Activated CD4-positive, alpha-beta T cell treated with anti-CD3 and anti-CD28 coated beads, Interleukin-2, amount 50 U/mL, for 4 hours (primary cell): ENCODE results near the gene FILIP1L.

Experiments used
- DNase-seq, 2 experiments: peaks; one replicate each; pipeline ENCODE4 v3.0.0-alpha.2; 2020

Gene FILIP1L

DNA sequence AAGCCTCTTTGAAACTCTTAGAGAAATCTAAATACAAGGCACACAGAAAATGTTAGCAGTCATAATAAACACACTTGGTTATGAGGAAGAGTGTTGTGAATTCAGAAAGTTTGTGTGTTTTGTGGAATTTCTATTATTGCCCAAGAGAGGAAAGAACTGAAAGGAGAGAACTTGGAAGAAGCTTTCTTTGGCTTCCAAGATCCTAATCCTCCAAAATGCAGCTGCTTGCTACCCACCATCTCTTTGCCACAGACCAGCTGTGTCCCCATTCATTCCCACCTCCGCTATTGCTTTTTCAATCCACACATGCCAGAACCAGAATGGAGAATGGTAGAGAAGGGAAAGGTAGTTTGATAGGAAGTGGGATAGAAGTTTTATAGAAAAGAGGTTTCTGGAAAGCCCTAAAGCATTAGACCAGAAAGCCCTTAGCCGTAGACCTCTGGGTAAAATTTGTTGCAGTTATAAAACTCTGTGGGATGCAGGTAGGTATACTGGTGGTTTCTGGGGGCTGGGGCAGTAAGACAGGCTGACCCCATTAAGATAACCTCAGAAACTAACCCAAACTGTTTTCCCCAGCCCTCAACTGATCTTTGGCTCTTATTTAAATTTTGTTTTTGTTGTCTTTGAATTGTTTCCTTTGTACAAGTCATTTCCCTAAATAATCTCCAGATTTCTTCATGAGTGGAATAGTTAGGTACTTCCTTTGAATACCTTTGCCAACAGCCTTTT, 108.5 kb downstream of the FILIP1L start:
- DNase-seq = no peak

DNA sequence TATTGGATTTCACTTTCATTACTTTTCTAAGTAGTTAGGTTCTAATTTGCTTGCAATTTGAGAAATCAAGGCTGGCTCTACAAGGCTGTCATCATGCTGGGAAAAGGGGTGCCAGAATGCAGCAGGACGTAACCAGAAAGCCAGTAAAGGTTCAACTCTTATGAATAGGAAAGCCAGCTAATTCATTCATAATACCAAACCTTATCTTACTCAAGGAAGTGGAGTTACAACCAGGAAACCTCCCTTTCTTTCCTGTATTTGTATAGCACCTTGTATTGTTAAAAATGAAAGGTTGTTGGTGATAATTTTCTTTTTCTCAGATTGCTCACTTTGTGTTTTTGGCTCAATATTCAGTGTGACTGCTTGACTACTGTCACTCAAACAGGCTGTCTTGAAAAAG, 109.4 kb downstream of the FILIP1L start:
- no peak for DNase-seq

DNA sequence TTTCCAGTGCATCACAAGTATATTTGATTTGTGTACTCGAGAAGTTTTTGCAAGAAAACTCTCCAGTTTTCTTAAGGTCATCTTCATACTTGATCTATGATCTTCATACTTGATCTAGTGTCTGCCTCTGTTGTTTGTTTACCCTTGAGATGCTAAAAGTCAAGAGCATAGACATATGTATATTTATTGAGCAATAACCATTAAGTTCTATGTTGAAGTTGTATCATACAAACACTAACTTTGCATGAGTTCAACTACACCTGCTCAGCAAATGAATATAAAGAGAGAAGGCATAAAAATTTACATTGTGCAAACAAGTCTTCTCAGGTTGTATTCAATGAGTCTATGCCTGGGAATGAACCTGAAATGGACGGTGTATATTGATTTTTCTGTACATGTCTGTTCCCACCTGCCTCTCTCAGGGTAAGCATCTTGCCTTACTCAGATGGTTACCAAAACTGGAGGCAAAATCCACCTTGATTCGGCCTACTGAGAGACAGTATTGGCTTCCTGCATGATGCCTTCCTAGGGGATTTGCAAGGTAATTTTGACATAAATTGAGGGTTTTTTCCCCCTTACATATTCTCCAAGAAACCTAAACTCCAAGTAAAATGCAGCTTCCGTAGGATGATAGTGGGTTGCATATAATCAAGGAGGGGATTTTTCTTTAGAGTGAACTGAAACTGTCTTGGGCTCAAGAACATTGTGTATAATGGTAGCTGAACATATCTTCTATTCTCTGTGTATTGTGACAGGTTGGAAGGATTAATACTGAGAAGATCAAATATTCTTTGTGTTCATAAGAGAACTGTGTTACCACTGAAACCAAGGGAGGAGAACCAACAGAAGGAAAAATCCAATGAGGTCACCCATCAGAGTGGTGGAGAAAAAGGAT, 110.4 kb downstream of the FILIP1L start:
- DNase-seq = no peak

DNA sequence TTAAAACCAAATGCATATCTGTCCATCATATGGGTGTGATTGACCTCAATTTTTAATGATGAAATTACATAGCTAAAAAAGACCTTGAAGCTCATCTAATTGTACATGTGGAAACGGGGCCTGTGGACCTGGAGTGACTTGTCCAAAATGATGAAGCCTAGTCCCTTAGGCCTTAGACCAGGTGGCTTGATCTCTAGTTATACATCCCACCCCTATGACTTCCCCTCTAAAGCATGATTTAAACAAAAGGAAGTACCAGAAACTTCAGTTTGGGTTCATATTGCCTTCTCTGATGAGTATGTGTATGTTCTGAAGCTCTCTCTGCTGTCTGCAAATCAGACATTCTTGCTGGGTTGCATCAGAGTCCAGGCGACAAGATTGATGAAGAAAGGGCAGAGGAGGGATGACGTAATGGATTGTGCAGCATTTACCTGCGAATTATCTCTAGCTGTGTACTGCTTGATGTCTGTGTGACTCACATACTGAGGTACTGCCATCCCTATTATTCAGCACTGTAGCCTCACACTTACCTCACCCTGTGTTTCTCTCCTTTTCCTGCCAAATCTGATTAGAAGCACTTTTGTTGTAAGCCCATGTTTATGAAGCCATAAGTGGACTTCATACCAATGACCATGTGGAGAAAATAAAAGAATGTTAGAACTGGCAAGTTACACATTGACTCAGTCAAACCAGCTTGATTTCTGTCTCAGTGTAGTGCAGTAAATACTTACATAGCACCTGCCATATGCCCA, 111.5 kb downstream of the FILIP1L start:
- no peak for DNase-seq

DNA sequence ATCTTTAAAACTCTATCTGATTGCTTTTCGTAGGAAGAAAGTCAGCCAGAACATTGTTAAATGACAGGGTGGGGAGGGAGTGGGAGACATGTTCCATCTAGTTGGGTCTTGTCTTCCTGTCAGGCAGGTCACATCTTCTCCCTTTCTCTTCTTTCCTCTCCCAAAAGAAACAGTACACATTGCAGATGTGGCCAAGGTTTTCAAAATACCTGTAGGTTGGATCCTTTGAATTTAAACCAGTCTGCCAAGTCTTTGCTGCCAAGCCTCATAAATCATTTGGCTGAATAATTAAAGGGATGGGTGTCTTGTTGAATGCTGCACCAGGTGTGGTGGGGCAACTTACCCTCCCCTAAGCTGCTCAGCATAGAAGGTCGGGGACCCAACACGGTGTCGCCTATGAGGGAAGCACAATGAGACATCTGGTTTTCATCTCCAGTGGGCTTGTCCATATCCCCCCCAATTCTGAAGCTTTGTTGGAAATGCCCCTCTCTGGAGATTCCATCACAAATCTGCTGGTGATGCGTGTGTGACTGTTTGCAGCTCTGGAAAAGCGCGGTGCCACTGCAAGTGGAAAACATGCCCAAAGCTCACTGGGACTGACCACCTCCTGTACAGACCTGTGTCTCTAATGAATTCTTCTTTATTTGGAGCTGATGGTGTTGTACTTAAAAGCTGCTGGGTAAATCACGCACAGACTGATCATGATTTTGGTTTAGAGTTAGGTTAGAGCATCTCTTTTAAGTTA, 112.6 kb downstream of the FILIP1L start:
- no peak for DNase-seq

DNA sequence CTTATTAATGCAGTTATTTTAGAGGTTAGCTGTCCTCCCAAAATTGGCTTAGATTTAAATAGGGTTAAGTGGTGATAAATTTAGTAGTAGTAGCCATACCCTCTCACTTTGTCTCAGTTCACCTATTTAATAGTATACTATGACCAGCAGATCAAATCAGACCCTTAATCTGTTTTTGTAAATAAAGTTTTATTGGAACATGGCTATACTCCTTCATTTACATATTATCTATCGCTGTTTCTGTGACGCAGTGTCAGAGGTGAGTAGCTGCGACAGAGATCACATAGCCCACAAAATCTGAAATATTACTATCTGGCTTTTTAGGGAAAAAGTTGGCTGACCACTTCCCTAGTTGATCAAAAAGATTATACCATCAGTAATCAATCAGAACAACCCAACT, 113.2 kb downstream of the FILIP1L start:
- no peak for DNase-seq

DNA sequence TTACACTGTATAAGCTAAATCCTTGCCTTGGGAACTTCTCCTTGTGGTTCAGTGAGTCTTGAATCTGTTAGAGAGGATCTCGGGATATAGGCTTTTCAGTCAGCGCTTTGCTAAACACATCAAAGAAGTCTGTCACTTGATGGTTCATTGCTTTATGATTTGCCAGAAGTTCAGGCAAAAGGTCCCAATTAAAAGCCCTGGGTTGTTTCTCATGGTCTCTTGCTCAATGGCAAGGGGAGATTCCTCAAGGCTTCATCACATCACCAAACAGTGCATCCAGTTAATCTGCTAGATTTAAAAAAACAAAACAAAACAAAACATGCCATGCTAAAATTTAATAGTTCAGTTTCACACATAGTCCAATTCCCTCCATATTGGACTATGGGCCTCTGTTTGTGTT, 114.8 kb downstream of the FILIP1L start:
- no peak for DNase-seq

DNA sequence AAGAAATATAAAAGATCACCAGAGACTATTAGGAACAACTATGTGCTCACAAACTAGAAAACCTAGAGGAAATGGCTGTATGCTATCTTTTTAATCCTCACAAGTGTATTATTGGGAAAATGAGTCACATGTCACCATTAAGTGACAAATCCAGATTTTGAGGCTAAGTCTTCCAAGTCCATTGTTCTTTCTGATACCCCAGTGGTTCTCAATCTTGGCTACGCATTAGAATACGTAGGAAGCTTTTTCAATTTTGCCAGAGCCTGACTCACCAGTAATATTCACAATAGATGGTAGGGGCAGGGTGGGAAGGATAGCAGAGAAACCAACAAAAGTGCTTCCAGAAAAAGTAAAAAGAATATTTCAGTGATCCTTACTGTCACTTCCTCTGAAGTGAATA, 117.0 kb downstream of the FILIP1L start:
- no peak for DNase-seq

DNA sequence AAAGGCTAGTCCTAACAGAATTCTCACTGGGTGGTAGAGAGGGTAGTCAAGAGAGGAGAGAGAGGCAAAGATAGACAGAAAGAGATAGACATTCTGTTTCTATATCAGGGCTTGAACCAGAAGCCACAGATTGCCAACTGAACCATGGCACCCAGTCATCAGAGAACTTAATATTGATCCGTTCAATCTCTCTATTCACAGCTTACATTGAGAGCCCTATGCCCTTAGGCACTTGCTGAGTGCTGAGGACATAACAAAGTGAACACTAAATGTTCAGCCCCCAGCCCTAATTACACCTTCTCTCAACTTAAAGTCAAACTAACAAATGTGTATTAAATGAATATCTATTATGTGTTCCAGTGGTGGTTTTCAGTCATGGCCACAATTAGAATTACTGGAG, 124.1 kb downstream of the FILIP1L start:
- DNase-seq = no peak

DNA sequence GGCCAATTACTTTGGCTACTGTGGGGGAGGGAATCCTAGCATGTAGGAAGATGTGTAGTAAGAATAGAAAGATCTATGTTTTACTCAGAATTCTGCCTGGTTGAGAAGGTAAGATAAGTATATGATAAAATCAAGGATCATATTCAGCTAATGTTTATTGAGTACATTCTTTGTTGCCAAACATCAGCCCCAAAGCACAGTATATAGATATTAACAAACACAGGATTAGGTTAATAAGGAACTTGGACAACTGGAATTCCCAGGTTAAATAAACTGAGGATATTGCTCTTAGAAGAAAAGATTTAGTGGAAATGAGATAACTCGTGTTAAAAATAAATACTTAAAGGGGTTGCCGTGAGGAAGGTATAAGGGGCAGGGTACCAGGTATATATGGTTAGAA, 129.6 kb downstream of the FILIP1L start:
- no peak for DNase-seq

DNA sequence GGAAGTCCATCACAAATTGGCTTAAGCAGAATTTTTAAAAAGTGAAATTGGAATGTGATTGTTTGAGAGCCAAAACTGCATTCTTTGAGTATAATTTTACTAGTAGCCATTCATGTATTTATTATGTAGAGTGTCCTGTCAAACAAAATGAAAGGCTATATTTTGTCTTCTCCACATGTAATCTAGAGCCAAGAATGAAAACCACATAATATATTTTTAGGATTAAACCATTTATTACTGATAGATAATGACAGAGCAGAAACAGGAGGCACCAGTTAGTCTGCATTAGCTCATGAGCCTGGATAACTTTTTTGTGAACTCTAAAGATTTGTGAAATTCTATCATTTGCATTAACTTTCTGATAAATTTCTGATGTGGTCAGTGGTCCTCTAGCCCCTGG, 130.2 kb downstream of the FILIP1L start:
- no peak for DNase-seq

DNA sequence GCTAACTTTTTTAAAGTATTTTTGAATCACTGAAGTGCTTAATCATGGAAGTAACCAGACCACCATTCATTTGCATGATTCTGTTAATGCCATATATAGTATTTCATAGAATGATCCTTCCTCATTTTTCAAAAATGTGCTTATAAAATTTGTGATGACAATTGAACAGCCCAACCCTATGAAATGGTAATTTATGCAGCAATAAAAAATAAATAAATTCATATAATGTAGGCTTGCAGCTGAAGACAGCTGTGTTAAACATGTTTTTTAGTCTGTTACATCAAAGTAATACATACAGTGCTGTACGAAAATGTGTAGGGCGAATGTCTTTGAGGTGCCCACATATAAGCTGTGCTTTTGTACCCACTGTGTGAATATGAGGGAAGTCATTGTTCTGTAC, 131.7 kb downstream of the FILIP1L start:
- DNase-seq = no peak

DNA sequence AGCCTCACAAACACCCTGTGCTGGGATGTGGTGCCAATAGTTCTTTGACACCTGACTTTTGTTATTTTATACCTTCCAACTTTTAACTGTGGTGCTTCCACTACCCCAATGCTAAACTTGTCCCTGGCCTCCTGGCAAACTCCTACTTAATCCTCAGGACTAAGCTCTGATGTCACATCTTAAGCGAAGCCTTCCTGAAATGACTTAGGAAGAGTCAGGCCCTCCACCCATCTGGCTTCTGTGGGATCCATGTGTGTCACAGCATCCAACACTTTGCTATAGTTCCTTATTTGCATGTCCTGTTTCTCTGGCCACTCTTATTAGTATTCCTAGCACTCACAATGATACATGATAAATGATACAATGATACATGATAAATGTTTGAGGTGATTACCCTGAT, 133.2 kb downstream of the FILIP1L start:
- no peak for DNase-seq

DNA sequence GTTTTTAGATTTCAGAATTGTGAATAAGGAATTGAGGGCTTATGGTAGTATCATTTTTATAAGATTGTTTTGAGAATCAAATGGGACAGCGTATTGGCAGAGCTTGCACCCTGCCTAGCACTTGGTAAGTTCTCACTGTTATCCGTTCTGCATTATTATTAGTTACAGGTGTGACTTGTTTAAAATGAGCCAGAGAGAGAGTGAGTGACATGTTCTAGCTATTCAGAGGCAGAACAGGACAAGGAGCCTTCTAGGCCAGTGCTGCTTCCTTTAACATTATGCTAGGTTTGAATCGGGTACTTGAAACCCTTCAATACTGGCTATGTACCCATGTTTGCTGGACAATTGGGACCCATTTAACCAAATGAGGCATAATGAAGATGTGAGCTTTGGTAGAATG, 133.7 kb downstream of the FILIP1L start:
- no peak for DNase-seq

DNA sequence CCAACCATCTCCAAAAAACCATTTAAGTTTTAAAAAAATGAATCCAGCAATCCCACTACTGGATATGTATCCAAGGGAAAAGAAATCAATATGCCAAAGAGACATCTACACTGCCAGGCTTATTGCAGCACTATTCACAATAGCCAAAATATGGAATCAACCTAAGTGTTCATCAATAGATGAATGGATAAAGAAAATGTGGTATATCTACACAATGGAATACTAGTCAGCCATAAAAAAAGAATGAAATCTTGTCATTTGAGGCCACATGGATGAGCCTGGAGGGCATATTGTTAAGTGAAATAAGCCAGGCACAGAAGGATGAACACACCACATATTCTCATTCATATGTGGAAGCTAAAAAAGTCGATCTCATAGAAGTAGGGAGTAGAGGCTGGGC, 136.1 kb downstream of the FILIP1L start:
- no peak for DNase-seq

DNA sequence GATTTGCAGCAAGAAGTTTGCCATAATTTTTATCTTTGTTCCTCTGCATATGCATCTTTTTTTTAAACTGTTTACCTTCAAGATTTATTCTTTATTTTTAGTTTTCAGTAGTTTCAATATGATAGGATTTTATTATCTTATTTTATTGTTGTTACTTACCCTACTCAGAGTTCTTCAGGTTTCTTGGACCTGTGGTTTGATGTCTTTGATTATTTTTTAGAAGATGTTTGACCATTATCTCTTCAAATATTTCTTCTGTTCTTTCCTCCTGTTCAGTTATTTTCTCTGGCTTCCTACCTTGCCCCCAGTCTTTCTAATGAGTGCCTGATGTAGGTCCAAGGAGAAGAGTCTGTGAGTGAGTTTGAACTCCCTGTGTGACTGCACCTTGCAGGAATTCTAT, 137.7 kb downstream of the FILIP1L start:
- no peak for DNase-seq

DNA sequence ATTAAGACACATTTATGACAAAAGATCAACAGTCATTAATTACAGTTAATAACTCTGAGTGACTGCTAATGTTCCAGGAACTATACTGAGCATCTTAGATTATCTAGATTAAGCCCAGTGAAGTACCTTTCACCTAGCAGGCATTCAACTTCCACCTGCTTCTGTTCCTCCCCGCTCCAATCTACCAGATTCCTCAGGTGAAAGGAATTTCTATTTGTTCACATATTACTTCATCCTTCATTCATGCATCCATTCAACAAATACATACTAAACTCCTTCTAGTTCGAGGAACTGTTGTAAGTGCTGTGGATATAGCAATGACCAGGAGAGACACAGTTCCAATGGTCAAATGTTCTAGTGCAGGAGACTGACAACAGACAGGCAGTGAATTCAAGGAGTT, 139.3 kb downstream of the FILIP1L start:
- DNase-seq = no peak

DNA sequence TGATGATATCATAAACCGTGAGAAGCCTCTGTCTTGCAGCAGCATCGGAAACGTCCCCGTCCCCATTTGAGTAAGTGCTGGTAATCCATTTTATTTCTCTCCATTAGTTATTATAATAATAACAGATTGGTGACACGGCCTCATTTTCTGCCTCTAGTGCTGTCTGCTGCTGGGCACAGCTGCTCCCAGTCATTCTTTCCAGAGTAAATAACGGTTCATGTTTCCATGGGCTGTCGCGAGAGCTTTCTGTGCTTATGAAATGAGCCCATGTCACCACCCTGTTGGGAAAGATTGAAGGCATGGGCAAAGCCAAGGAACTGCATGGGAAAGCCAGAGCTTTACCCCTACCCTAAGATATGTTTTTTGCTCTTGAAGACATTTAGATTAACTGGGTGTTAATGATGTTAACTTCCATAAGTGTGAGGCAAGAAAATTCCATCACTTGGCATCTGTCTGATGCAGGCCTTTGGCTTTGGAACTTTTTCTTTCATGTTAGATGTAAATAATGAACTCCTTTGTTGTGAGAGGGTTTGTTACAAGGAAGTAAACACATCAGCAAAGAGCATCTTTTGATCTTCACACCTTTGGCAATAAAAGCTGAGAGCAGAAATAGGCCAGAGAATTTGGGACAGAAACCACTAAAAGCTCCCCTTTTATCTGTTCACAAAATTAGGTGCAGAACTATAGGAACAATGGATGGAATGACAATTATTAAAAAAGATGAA, 141.8 kb downstream of the FILIP1L start:
- DNase-seq = no peak

DNA sequence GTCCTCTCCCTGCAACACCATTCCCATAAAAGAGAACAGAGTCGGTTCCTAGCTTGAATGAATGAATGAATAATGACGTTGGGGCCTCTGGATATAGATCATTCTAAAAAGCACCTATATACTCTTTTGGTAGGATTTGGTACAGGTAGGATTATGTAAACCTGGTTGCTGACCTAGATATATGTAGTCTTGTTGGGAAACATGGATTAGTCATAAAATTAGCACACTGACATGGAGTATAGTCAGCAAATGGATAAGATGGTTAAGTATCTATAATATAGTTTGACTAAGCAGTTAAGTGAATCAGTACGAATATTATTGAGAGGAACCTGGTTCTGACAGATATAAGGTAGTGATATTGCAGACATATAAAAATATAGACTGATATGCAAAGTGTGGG, 142.5 kb downstream of the FILIP1L start:
- no peak for DNase-seq

DNA sequence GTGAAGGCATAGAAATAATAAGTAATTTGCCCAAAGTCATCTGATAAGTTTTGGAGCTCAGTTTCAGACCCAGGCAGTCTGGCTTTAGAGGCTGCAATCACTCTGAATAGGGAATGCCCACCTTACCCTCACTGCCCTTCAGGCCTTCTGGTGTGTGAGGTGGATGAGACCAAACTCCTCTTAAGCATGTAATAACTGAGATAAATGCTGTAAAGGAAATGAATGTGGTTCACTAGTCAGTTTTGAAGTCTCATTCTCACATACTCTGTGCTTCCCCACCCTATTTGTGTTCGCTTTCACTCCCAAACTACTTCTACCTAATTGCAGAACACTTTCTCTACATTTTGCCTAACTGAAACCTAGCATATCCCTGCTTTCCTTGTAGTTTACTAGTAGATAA, 144.1 kb downstream of the FILIP1L start:
- no peak for DNase-seq

DNA sequence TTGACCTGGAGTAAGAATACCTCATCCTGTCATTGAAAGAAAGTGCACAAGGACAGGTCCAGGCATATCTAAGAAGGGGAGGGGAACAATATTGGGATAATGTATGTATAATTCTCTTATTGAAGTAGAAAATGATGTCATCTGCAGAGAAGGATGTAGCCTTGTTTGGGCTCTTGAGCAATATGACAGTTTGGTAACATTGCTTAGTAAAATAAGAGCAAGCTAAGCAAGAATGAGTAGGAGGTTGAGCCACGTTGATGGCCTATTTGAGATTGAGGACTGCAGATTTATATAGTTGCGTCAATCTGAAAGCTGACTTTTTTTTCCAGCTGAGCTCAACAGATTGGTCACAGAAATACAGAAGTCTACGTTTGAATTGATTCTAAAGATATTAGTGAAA, 145.2 kb downstream of the FILIP1L start:
- DNase-seq = no peak

DNA sequence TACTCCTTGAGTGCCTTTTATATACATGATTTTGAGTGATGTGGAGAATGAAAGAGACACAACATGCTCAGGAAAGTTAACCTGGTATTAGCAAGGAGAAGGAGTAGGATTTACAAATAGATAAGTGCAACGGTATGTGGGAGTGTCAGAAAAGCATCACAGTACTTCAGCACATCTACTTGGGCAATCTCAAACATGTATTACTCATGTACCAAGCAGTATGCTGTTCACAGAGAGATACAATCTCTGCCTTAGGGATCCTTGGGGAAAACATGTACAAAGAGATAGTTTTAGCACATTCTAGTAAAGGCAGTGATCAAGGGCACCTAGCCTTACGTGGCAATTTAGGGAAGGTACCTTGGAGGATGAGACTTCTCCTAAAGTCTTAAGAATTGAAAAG, 146.5 kb downstream of the FILIP1L start:
- DNase-seq = no peak
